GM21576 (cell line): ENCODE results near the gene INPP5A.
"Not testable (repeated sequence)": the region's sequence is repeated elsewhere in the genome, so short reads cannot be mapped to it uniquely, and the experiment has no call there.

Experiments
- ATAC-seq: cut with Tn5 transposase; IDR thresholded peaks from one replicate; pipeline ENCODE4 v1.9.1; 2021; ENCODE audit warnings: mild to moderate bottlenecking, moderate library complexity; ENCODE audit not compliant: unreplicated experiment

Gene INPP5A

GRCh38 chr10:132591166-132591971 lies 53.8 kb downstream of the INPP5A start:
- no peak for ATAC-seq

- ATAC-seq, result no peak
Observed at GRCh38 chr10:132592790-132593383, 55.3 kb downstream of the INPP5A start.

GRCh38 chr10:132593389-132593788 lies 55.8 kb downstream of the INPP5A start:
- ATAC-seq, result peak; percentile 69

- peak; percentile 67 for ATAC-seq
Observed at GRCh38 chr10:132593900-132594876, 56.6 kb downstream of the INPP5A start.

GRCh38 chr10:132595021-132595420 lies 57.4 kb downstream of the INPP5A start:
- no peak for ATAC-seq

- ATAC-seq, result no peak
Observed at GRCh38 chr10:132595854-132596253, 58.3 kb downstream of the INPP5A start.

GRCh38 chr10:132596742-132597279 lies 59.2 kb downstream of the INPP5A start:
- ATAC-seq, result no peak

- ATAC-seq, result no peak
Observed at GRCh38 chr10:132597654-132598053, 60.1 kb downstream of the INPP5A start.

- not testable (repeated sequence) for ATAC-seq
Observed at GRCh38 chr10:132599023-132599618, 61.5 kb downstream of the INPP5A start.

GRCh38 chr10:132599732-132600131 lies 62.1 kb downstream of the INPP5A start:
- ATAC-seq, result no peak

- no peak for ATAC-seq
Observed at GRCh38 chr10:132600416-132600815, 62.8 kb downstream of the INPP5A start.

- no peak for ATAC-seq
Observed at GRCh38 chr10:132601567-132601966, 64.0 kb downstream of the INPP5A start.

GRCh38 chr10:132602614-132603013 lies 65.0 kb downstream of the INPP5A start:
- ATAC-seq, result no peak

GRCh38 chr10:132603851-132604533 lies 66.4 kb downstream of the INPP5A start:
- no peak for ATAC-seq

DNA sequence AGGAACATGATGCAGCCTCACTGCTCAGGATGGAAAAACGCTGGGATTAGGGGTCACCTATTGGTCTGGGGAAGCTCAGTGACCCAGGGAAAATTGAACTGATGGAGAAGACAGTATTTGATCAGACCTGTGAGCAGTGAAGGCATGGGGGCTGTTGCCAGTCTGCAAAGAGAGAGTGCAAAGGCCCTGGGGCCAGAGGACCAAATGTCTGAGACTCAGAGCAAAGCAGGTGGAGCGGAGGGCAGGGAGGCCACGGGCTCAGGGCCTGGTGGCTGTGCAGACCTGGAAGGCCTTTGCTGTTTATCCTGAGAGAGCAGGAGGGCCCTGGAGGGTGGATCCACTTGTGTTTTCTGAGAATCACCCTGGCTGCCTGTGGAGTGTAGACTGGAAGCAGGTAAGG lies 67.1 kb downstream of the INPP5A start:
- no peak for ATAC-seq

DNA sequence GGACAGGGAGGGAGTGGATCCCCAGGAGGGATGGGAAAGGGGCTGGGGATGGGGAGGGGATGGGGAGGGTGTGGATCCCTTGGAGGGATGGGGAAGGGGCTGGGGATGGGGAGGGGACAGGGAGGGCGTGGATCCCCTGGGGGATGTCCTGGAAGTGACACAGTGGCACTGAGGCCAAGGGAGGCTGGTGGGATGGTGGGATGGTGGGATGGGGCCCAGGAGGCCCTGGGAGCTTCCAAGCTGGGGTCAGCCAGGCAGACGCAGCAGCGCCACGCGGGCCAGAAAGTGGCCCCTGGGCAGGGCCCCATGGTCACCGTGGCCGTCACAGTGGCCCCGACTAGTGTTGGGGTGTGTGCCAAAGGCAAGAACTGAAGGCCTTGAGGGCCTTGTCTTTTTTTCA lies 67.8 kb downstream of the INPP5A start:
- no peak for ATAC-seq

DNA sequence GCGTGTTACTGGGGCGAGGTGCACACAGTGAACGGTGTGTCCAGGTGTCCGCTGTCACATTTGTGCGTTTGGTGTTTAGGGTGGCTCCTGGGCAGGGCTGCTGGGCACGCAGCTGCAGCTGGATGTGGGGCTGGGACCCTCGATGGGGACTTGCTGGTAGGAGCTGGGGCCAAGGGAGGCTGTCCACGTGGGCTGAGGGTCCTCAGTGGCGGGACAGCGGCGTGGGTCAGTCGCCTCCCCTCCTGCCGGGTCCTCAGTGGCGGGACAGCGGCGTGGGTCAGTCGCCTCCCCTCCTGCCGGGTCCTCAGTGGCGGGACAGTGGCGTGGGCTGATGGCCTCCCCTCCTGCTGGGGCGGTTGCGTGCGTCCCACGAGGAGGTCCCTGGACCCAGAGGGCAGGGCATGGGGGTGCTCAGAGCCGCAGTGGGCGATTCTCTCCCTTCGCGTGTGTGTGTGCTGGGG lies 68.5 kb downstream of the INPP5A start:
- ATAC-seq, result no peak

DNA sequence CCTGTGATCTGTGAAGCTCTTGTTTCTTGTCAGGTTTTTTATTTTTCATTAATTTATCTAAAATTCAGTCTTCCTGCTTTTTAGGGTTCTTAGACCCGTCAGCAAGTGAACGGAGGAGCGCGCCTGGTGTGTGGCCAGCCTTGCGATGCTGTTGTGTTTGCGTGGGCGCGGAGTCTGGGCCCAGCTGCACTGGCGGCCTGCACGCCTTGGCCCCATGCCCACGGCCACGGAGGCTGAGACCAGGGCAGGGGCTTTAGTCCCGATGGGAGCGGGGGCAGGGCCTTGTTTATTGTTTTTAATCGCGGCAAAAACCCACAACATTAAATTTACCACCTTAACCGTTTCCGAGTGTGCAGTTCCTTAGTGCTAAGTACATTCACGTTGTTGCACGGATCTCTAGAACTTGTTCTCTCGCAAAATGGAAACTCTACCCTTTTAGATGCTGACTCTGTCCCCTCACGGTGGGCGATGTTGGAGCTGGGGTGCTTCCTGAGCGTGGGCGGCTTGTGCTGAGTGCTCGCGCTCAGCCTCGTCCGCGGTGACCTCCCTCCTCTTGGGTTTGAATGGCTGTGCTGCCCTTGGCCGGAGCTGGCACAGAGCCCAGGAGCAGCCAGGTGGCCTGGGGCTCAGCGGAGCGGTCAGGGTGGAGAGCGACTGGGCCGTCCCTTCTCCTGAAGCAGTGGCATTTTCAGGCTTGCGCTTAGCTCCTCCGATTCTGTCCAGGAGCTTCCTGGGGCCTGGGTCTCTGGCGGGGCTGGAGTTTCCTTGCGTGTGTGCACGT lies 69.1 kb downstream of the INPP5A start:
- no peak for ATAC-seq

DNA sequence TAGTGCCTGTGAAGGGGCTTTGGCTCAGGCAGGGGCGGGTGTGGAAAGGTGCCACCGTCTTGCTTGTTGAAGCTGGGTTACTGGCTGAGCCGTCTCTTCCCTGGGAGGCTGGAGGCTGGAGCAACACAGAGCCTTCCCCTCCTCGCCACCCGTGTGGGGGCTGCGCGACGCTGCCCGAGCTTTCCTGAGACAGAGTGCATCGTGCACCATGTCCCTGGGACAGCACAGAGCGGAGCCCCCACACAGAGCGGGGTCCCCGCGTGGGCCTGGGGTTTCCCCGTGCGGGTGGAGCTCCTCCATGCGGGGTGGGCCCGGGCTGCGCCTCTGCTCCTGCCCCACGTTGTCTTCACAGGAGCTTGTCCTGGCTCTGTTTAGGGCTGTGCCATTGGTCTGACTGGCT lies 69.9 kb downstream of the INPP5A start:
- ATAC-seq, result no peak
